ENCODE data around the gene EIF4ENIF1.
"Not testable (repeated sequence)": the region's sequence is repeated elsewhere in the genome, so short reads cannot be mapped to it uniquely, and the experiment has no call there.

The EIF4ENIF1 gene

DNA sequence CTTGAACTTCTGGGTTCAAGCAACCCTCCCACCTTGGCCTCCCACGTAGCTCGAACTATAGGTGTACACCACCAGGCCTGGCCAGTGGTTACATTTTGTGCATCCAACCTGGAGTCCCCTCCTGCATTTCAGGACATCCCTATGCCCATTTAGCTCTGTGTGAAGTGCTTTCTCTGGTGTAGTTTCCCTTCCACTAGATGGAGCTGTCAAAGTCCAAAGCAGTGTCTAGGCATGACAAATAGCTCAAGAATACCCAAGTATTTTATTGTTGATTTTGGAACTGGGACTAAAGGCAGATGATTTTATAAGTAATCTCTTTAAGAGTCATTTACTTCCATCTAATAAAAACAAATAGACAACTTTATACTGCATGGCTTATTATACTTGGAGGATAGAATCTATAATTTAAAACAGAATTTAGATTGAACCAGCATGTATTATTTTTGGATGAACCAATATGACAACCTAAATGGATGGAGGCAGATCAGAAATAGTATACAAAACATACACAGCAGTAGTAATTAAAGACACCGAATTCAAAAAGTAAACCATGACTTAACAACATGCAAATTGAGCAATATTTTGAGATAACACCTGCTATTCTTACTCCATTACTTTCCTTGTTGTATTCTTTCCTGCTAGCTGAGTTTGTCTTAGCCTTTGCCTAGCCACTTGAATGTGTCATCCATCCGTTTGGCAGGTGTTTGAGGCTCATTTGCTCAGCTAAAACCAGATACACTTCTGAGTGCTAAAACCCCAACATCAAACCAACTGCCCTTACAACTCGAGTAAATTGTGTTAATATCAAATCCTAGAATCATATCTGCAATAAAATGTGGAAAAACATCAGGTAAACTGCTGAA, 37.7 kb downstream of the EIF4ENIF1 start:
- no peak for DNase-seq
- intact Hi-C loops (cut with DNase I), result no loop called here

DNA sequence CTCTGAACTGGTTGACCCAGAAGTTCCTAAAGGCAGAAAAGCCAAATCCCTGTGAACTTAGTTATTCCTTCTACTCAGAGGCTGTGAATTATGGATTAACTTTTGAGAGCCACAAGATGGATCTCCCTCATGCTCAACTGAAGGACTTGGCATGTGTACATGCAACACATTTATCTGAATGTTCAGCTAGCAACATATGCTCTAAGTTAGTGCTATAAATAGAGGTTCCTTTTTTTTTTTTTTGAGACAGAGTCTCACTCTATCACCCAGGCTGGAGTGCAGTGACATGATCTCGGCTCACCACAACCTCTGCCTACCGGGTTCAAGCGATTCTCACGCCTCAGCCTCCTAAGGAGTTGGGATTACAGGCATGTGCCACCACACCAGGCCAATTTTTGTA, 40.1 kb downstream of the EIF4ENIF1 start:
- DNase-seq, result no peak
- intact Hi-C loops (cut with DNase I), result no loop called here

- no peak for DNase-seq
Observed at GRCh38 chr22:31448382-31448781, 41.3 kb downstream of the EIF4ENIF1 start.

DNA sequence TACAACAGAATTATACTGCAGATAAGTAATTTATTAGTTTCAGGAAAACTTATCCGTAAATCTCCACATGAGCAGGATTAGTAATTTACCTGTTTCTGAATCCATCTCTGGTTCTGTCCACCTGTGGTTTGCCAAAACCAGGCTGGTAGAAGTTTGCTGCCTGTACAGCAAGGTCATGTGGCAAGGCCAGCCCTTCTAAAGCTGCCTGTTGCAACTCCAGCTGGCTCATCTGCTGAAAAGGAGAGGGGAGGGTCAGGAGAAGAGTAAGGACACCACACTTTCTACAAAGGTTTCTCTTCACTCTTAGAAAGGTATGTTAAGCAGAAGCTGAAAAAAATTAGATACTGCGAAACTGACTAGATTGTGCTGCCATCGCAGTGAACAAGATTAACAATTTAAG, 42.3 kb downstream of the EIF4ENIF1 start:
- intact Hi-C loops (cut with DNase I), result no loop called here

More at GRCh38 chr22:31448382-31448781, 41.3 kb downstream of the EIF4ENIF1 start:
- intact Hi-C loops (cut with DNase I), result no loop called here

GRCh38 chr22:31446767-31447166, 42.9 kb downstream of the EIF4ENIF1 start:
- DNase-seq, result no peak
- intact Hi-C loops (cut with DNase I), result no loop called here

More for the DNA sequence above, 42.3 kb downstream of the EIF4ENIF1 start:
- no peak for DNase-seq

- no peak for DNase-seq
- intact Hi-C loops (cut with DNase I), result no loop called here
Observed at GRCh38 chr22:31446208-31446607, 43.4 kb downstream of the EIF4ENIF1 start.

DNA sequence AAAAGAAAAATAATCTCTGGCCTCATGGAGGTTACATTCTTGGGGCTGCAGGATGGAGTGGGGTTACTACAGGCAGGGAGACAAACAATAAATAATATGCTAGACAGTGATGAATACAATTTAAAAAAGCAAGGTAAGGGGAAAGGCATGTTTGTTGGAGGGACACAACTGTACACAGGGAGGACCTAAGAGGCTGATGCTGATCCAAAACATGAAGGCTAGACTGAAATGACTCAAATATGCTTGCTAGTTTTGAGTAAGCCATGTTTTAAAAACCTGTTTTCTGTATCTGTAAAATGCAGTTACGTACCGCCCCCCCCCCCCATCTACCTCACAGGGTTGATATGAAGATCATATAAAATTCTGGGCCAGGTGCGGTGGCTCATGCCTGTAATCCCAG, 44.0 kb downstream of the EIF4ENIF1 start:
- DNase-seq, result no peak
- intact Hi-C loops (cut with DNase I), result no loop called here

DNA sequence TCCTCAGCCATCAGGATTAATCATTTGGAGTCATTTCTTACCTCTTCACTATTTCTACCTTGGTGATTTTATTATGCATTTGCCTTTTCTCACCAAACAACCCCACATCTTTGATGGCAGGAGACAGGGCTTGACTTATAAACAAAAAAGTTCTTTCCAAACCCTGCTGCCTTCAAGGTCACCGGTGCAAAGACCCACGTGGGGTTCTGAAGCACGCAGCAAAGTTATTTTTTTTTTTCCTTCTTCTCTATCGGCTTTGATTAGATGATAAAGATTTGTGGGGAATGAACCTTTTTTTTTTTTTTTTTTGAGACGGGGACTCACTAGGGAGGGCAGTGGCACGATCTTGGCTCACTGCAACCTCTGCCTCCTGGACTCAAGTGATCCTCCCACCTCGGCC, 46.1 kb downstream of the EIF4ENIF1 start:
- intact Hi-C loops (cut with DNase I), result no loop called here
- DNase-seq, result no peak

DNA sequence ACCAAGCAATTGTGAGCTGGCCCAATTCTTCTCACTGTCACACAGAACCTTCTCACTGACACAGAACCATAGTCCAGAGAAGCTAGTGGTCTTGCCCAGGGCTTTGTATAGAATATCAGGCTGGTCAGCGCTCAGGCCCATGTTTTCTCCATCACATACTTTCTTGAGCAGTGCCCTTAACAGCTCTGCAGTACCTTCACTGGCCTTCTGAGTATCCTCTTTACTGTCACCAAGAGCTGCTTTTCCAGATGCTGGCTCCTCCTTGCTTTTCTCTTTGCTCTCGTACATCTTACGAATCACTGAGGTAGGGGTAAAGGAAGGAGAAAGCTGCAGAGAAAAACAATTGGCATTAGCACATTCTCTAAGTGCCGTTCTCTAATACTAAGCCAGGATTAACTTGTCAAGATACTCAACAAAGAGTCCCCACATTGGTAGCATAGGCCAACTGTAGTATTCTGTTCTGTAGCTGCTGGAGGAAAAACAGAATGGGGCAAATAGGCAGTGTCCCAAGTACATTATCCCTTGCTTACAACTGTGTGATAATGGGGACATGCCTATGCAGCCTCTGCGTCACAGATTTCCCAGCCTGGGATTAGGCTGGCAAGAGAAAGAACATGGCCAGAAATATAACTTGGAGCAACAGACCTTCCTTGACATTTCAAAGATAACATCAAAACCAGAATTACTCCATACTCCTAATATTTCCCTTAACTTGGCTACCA, 46.7 kb downstream of the EIF4ENIF1 start:
- intact Hi-C loops (cut with DNase I), result no loop called here
- DNase-seq, result no peak

DNA sequence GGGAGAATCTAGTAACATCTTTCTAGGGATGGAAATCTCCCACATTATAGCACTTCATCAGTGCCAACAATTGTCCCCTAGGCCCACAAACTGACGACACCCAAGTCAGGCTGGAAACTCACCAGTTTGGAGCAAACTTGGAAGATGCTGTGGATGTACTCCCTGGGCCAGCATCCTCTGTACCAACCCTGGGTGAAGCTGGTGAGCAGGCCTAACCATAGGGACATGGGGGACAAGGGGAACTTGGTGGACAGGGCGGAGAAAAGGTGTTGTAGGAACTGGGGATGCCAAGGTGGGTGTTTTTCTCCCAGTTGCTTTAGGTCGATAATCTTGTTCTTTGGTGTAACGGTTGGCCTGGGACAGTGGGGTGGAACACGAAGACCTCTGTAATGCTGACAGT, 48.0 kb downstream of the EIF4ENIF1 start:
- intact Hi-C loops (cut with DNase I), result no loop called here
- DNase-seq, result no peak

GRCh38 chr22:31440681-31441080, 49.0 kb downstream of the EIF4ENIF1 start:
- intact Hi-C loops (cut with DNase I), result no loop called here
- no peak for DNase-seq

DNA sequence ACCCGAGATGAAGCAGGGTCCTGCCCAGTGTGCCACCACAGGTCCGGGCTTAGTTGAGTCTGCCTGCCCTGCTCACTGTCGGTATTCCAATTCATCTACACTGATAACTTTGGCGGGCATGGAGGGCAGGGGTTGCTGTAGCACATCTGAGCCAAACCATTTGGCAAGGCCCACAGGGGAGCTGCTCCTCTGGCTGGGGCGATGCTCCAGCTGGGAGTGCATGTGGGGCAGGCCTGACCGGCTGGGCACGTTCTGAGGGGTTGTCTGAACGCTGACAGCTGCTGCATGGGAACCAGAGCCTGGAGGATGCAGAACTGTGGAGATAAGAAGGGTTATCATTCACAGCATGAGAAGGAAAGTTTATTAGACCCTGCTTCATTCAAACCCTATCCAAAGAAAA, 49.8 kb downstream of the EIF4ENIF1 start:
- peak in 10 of 42 donors; percentile 4 to 36 (median 16) for DNase-seq
- intact Hi-C loops (cut with DNase I), result no loop called here

GRCh38 chr22:31436132-31436531, 53.5 kb downstream of the EIF4ENIF1 start:
- peak in 2 of 42 donors; percentile 6 to 38 for DNase-seq
- intact Hi-C loops (cut with DNase I), result no loop called here

DNA sequence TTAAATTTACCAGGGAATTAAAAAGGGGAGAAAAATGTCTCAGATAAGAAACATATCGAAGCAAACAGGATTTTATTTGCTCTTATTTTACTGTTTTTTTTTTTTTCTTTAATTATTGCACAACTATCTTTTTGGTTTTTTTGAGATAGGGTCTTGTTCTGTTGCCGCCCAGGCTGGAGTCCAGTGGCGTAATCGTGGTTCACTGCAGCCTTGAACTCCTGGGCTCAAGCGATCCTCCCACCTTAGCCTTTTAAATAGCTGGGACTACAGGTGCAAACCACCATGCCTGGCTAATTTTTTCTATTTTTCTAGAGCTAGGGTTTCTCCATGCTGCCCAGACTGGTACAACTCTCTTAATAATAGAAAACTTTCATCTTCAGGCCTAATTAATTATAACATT, 57.7 kb downstream of the EIF4ENIF1 start:
- intact Hi-C loops (cut with DNase I), result no loop called here
- no peak for DNase-seq

DNA sequence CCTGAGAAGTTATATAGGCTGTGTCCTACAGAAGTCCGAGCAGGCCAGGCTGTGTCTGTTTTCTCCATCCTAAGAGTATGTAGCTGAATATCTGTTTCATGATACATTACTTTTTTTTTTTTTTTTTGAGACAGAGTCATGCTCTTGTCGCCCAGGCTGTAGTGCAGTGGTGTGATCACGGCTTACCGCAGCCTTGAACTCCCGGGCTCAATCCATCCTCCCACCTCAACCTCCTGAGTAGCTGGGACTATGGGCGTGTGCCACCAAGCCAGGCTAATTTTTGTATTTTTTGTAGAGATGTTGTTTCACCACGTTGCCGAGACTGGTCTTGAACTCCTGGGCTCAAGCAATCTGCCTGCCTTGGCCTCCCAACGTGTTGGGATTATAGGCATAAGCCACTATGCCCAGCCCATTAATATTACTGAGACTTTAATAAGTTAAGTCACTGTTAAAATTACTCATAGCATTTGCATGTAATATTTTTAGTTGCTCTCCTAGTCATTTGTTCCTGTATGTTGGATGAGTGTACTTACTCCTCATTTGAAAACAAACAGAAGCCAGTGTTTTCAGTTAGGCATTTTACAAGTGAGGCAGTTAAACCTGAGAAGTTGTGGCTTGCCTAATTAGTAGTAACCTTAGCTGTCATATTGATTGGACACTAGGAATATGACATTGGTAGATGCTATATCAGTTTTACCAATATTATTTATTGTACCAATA, 64.2 kb downstream of the EIF4ENIF1 start:
- intact Hi-C loops (cut with DNase I), result no loop called here
- no peak for DNase-seq

DNA sequence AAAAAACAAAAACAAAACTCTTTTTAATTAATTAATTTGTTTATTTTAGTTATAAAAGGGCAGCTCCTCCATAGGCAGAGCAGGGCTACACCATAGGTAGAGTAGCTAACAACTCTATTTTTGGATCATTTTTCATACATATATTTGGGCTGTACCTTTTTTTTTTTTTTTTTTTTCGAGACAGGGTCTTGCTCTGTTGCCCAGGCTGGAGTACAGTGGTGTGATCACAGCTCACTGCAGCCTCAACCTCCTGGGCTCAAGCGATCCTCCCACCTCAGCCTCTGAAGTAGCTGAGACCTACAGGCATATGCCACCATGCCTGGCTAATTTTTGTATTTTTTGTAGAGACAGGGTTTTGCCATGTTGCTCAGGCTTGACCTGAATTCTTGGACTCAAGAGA, 87.3 kb downstream of the EIF4ENIF1 start:
- DNase-seq; intact Hi-C loops (cut with DNase I): not testable (repeated sequence)

GRCh38 chr22:31400023-31400397, 89.6 kb downstream of the EIF4ENIF1 start:
- DNase-seq, result no peak
- intact Hi-C loops (cut with DNase I), result no loop called here

DNA sequence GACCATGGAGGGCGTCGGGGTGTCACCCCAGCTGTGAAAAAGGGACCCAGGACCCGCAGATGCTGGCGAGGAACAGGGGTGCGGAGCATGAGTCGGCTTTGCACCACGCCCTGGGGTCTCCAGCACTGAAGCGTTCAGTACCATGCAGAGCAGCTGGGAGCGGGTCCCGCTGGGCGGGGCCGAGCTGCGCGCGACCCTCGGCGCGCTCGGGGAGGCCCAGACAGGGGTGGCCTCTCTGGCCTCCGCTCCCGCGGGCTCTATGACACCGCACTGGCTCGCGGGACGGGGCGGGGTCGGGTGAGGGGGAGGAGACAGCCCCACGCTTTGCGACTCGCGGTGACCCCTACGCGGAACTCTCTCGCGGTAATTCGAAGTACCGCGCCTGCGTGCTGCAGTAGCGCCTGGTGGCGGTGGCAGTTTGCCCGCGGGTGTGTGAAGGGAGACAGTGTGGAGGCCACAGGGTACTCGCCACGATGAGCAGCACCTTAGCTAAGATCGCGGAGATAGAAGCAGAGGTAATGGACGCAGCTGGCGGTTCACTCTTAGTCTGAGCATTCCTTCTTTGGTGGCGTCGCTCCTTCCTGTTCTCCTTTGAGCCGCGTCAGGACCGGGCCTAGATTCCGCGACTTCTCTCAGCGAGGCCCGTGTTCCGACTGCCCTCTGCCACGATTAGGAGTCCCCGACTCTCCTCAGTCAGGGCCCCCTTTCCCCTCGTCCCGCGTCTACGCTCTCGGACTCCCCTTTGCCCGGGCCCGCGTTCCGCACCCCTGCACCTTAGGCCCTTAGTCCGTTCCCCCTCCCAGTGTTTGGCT, 90.2 kb downstream of the EIF4ENIF1 start, which contains the start of gene DRG1:
Gene DRG1, plus strand, starts transcription at position 394 of the 812 bp plus-strand sequence. Its CDS starts 80 bp downstream, at position 474.
- intact Hi-C loops (cut with DNase I), result loop anchor here (2.0 to 5.0 kb wide), 3 partner anchors 55 to 107 kb away; partner anchors contain the start of genes EIF4ENIF1 and PIK3IP1
- DNase-seq, result peak; percentile 93 to 99 (median 98)

DNA sequence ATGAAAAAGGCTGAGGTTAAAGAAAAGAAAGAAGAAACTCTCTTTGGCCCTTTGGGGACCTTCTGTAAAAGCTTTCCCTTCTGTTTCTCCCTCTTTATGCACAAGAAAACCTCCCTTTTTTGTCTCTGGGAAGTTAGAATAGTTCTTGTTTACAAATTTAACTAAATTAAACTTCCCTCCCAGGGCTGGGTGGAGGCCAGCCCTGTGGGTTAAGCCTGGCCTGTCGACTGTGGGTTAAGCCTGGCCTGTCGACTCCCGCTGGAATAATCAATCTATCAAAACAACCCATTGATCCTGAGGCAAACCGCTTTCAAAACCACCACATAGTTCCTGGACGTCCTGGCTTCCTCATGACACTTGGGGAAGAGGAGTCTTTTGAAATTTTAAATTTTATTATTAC, 91.4 kb downstream of the EIF4ENIF1 start:
- no peak for DNase-seq
- intact Hi-C loops (cut with DNase I), result loop anchor here (2.0 to 5.0 kb wide), 3 partner anchors 53 to 106 kb away; partner anchors contain the start of genes EIF4ENIF1 and PIK3IP1
